ENCODE results near the gene DNAH11. TPM values are rescaled to one million over a fixed set of nuclear protein-coding genes. Genes with fewer than 3 reads are reported as not detected.

The DNAH11 gene
- total RNA-seq, 6 donors from 2014 or later: 4.2 to 45.5 (median 12.0) TPM

GRCh38 chr7:21704359-21704758 lies 161.5 kb downstream of the DNAH11 start:
- DNase-seq: no peak
- Histone ChIP-seq H3K27ac (no peak overlapping the region), H3K27me3 (no peaks in the 10 kb centered on the region), H3K4me1 (no peaks in the 10 kb centered on the region), H3K36me3 (no peaks in the 10 kb centered on the region), H3K9me3 (peaks cover 0 to 3% (median 0%) of the 10 kb centered on the region in 4 donors), H3K4me3 (no peak overlapping the region)
- WGBS, 2 donors: 64 to 66% methylated on average over 4 of the region's 4 CpGs
- no peak for TF ChIP-seq CTCF (IDR thresholded peaks at IDR 0.05)
- TF ChIP-seq POLR2AphosphoS5 (IDR thresholded peaks at IDR 0.05): no peak
- no peak for TF ChIP-seq POLR2A (IDR thresholded peaks at IDR 0.05)
- no peak for TF ChIP-seq EP300 (IDR thresholded peaks at IDR 0.05)
- ATAC-seq (ENCODE audit: low FRiP score in 2 of 2): no peak

- no peaks in the 10 kb centered on the region for H3K27me3 ChIP-seq
- H3K4me3 ChIP-seq: no peak overlapping the region
- no peaks in the 10 kb centered on the region for H3K9me3 ChIP-seq
- H3K36me3 ChIP-seq: no peaks in the 10 kb centered on the region
- no peak for DNase-seq
- no peaks in the 10 kb centered on the region for H3K4me1 ChIP-seq
- TF ChIP-seq CTCF (IDR thresholded peaks at IDR 0.05) (no peak), EP300 (IDR thresholded peaks at IDR 0.05) (no peak), POLR2A (IDR thresholded peaks at IDR 0.05) (no peak), POLR2AphosphoS5 (IDR thresholded peaks at IDR 0.05) (no peak)
- no peak for ATAC-seq (ENCODE audit: low FRiP score in 2 of 2)
- WGBS, 2 donors: 66 to 68% methylated on average over 3 of the region's 3 CpGs
- H3K27ac ChIP-seq: no peak overlapping the region
Measured at GRCh38 chr7:21706131-21706530, 163.3 kb downstream of the DNAH11 start.

- no peaks in the 10 kb centered on the region for H3K36me3 ChIP-seq
- no peaks in the 10 kb centered on the region for H3K4me1 ChIP-seq
- no peak overlapping the region for H3K4me3 ChIP-seq
- ATAC-seq (ENCODE audit: low FRiP score in 2 of 2) (no peak), DNase-seq (no peak)
- WGBS, 2 donors: 91 to 92% methylated on average over 7 of the region's 7 CpGs
- no peak for TF ChIP-seq CTCF (IDR thresholded peaks at IDR 0.05)
- TF ChIP-seq EP300 (IDR thresholded peaks at IDR 0.05): no peak
- TF ChIP-seq POLR2AphosphoS5 (IDR thresholded peaks at IDR 0.05): no peak
- TF ChIP-seq POLR2A (IDR thresholded peaks at IDR 0.05): no peak
- no peaks in the 10 kb centered on the region for H3K27me3 ChIP-seq
- no peaks in the 10 kb centered on the region for H3K9me3 ChIP-seq
- H3K27ac ChIP-seq: no peak overlapping the region
Measured at GRCh38 chr7:21707566-21707965, 164.7 kb downstream of the DNAH11 start.

- H3K4me3 ChIP-seq: no peak overlapping the region
- no peak for TF ChIP-seq POLR2A (IDR thresholded peaks at IDR 0.05)
- TF ChIP-seq POLR2AphosphoS5 (IDR thresholded peaks at IDR 0.05): no peak
- TF ChIP-seq CTCF (IDR thresholded peaks at IDR 0.05): no peak
- no peak for TF ChIP-seq EP300 (IDR thresholded peaks at IDR 0.05)
- ATAC-seq (ENCODE audit: low FRiP score in 2 of 2) (no peak), DNase-seq (no peak)
- H3K27ac ChIP-seq: no peak overlapping the region
- H3K4me1 ChIP-seq: no peaks in the 10 kb centered on the region
- no peaks in the 10 kb centered on the region for H3K9me3 ChIP-seq
- H3K36me3 ChIP-seq: no peaks in the 10 kb centered on the region
- no peaks in the 10 kb centered on the region for H3K27me3 ChIP-seq
- 69 to 87% methylated on average over 6 of the region's 6 CpGs for WGBS, 2 donors
Measured at GRCh38 chr7:21708096-21708495, 165.3 kb downstream of the DNAH11 start.

- Histone ChIP-seq H3K27ac (no peak overlapping the region), H3K9me3 (no peaks in the 10 kb centered on the region), H3K36me3 (no peaks in the 10 kb centered on the region), H3K4me3 (no peak overlapping the region), H3K4me1 (no peaks in the 10 kb centered on the region), H3K27me3 (no peaks in the 10 kb centered on the region)
- no peak for DNase-seq
- 81 to 85% methylated on average over 5 of the region's 5 CpGs for WGBS, 2 donors
- TF ChIP-seq EP300 (IDR thresholded peaks at IDR 0.05): no peak
- TF ChIP-seq POLR2AphosphoS5 (IDR thresholded peaks at IDR 0.05): no peak
- no peak for TF ChIP-seq CTCF (IDR thresholded peaks at IDR 0.05)
- no peak for TF ChIP-seq POLR2A (IDR thresholded peaks at IDR 0.05)
- no peak for ATAC-seq (ENCODE audit: low FRiP score in 2 of 2)
Measured at GRCh38 chr7:21717323-21717722, 174.5 kb downstream of the DNAH11 start.

All from upper lobe of left lung (tissue), 6 donors.